Mucosa of descending colon (tissue), 3 donors: Measurements from ENCODE around the gene THBS3. TPM values are rescaled to one million over a fixed set of nuclear protein-coding genes. Genes with fewer than 3 reads are reported as not detected.
"Not testable (repeated sequence)": the region's sequence is repeated elsewhere in the genome, so short reads cannot be mapped to it uniquely, and the experiment has no call there.

Experiments
- ATAC-seq: fragments of 200-7000 bp; cut with Tn5 transposase; one replicate; pipeline ENCODE4 v1.9.1; 2020; ENCODE audit warnings: mild to moderate bottlenecking, moderate library complexity
- DNase-seq, 3 donors: peaks; one replicate each; pipeline ENCODE4 v3.0.0-alpha.2; 2020
- H3K36me3 ChIP-seq: fragments of 200-600 bp; one replicate; pipeline ENCODE4 v1.8.0; 2021; ENCODE audit warnings: low read depth, mild to moderate bottlenecking
- H3K4me1 ChIP-seq: fragments of 200-600 bp; one replicate; pipeline ENCODE4 v1.8.0; 2021; ENCODE audit warnings: low read depth, mild to moderate bottlenecking
- H3K4me3 ChIP-seq: fragments of 200-600 bp; one replicate; pipeline ENCODE4 v1.8.0; 2021; ENCODE audit warnings: mild to moderate bottlenecking
- H3K9me3 ChIP-seq: fragments of 200-600 bp; one replicate; pipeline ENCODE4 v1.8.0; 2021; ENCODE audit warnings: mild to moderate bottlenecking
- intact Hi-C, 2 donors: fragments of 100-400 bp; cut with DNase I in 1 of 2; cut with micrococcal nuclease in 1 of 2; formaldehyde crosslinking; loops; one replicate each; pipeline versions ENCODE4 v1.11.0 to v1.11.1; 2022; cut with DNase I, micrococcal nuclease
- total RNA-seq, 3 donors: library from RNA; stranded (reverse); fragmentation: NEBNext Ultra II Directional in 2 of 3; extraction: Animal tissue kit (Norgen Biotek cat#: 25700) in 2 of 3; gene quantifications; one replicate each; pipeline versions ENCODE4 v1.2.1 to v1.2.4, GENCODE V29; 2021 to 2023
- TF ChIP-seq, protein P1 (sequence below): fragments of 200-600 bp; IDR thresholded peaks from one replicate; pipeline ENCODE4 v1.8.0; 2022; ENCODE audit warnings: antibody characterized with exemption, mild to moderate bottlenecking
- donor health status: DM: no; HTN: no; CAD: no; lungs with moderate emphysema.
- donor health status: DM: no; HTN: no; CAD: no.
- donor health status: DM: no; HTN: yes; CAD: no.

Gene THBS3
- total RNA-seq, 3 donors from 2014 or later: 22.4 to 35.9 (median 33.9) TPM

DNA sequence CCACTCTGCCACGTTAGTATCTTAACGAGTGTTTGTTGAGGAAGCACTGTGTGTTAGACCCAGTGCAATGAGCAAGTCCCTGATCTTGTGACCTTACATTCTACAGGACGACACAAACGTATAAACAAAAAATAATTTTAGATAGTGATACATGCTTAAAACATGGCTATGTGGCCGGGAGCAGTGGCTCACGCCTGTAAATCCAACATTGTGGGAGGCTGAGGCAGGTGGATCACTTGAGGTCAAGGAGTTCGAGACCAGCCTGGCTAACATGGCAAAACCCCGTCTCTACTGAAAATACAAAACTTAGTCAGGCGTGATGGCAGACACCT, 20.4 kb upstream of the THBS3 start:
- no peak for DNase-seq
- Histone ChIP-seq H3K36me3 (peaks cover 6% of the 10 kb centered on the region), H3K4me3 (no peak overlapping the region), H3K9me3 (no peaks in the 10 kb centered on the region), H3K4me1 (peaks cover 16% of the 10 kb centered on the region)
- TF ChIP-seq, protein P1, sequence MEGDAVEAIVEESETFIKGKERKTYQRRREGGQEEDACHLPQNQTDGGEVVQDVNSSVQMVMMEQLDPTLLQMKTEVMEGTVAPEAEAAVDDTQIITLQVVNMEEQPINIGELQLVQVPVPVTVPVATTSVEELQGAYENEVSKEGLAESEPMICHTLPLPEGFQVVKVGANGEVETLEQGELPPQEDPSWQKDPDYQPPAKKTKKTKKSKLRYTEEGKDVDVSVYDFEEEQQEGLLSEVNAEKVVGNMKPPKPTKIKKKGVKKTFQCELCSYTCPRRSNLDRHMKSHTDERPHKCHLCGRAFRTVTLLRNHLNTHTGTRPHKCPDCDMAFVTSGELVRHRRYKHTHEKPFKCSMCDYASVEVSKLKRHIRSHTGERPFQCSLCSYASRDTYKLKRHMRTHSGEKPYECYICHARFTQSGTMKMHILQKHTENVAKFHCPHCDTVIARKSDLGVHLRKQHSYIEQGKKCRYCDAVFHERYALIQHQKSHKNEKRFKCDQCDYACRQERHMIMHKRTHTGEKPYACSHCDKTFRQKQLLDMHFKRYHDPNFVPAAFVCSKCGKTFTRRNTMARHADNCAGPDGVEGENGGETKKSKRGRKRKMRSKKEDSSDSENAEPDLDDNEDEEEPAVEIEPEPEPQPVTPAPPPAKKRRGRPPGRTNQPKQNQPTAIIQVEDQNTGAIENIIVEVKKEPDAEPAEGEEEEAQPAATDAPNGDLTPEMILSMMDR: no peak
- ATAC-seq: no peak
- intact Hi-C loops: loop anchor here in 1 of 2 donors (10.0 kb wide), 1 partner anchor 53 kb away; the partner anchor contains the start of genes KRTCAP2 and TRIM46

DNA sequence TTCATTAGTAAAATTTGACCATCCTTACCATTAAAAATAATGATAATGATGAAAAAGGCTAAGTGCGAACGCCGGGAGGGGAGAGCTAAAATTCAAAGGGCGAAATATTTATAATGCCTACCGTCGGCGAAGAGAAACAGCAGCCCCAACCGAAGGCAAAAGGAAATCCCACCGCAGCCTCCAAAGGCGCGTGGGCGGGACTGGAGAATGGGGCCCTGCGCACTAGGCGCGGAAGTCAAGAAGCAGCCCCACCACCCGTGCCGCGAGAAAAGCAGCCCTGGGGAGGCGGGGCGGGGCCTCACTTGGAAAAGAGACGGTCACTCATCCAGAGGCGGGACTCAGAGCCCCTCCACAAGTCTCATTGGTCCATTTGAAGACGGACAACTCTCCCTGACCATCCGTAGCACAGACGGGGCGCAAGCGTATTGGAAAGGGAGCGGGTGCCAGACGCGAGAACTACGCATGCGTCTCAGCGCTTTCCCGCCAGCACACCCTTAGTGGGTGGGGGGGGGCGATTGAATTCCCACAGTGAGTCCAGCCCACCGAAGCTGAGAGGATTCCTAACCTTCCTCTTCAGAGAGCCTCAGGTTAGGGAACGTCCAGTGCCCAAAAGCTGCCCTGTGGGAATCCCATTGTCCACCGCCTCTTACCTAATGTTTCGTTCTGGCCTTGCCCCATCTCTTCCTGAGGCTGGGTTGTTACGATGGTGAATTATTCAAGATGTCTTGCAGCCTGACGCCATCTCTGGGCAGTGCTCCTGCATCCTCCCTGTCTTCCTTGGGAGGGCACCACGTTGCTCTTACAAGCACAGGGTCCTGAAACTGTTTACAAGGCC, 19.8 kb upstream of the THBS3 start:
- TF ChIP-seq, protein P1: no peak
- H3K9me3 ChIP-seq: no peaks in the 10 kb centered on the region
- DNase-seq (peak; percentile 97 to 99 (median 99)), ATAC-seq (peak; percentile 98)
- intact Hi-C loops: loop anchor here in 1 of 2 donors (10.0 kb wide), 1 partner anchor 53 kb away; the partner anchor contains the start of genes KRTCAP2 and TRIM46
- peaks cover 16% of the 10 kb centered on the region for H3K4me1 ChIP-seq
- peak overlapping the region; percentile 42 for H3K4me3 ChIP-seq
- H3K36me3 ChIP-seq: peaks cover 6% of the 10 kb centered on the region

- ATAC-seq (peak; percentile 61), DNase-seq (peak; percentile 53 to 82 (median 76))
- H3K4me1 ChIP-seq: peaks cover 16% of the 10 kb centered on the region
- H3K9me3 ChIP-seq: no peaks in the 10 kb centered on the region
- TF ChIP-seq, protein P1: no peak
- intact Hi-C loops: loop anchor here in 1 of 2 donors (10.0 kb wide), 1 partner anchor 52 kb away; the partner anchor contains the start of genes KRTCAP2 and TRIM46
- H3K36me3 ChIP-seq: peaks cover 6% of the 10 kb centered on the region
- peak overlapping the region; percentile 42 for H3K4me3 ChIP-seq
These were observed 19.2 kb upstream of the THBS3 start for GRCh38 chr1:155226910-155227260.

DNA sequence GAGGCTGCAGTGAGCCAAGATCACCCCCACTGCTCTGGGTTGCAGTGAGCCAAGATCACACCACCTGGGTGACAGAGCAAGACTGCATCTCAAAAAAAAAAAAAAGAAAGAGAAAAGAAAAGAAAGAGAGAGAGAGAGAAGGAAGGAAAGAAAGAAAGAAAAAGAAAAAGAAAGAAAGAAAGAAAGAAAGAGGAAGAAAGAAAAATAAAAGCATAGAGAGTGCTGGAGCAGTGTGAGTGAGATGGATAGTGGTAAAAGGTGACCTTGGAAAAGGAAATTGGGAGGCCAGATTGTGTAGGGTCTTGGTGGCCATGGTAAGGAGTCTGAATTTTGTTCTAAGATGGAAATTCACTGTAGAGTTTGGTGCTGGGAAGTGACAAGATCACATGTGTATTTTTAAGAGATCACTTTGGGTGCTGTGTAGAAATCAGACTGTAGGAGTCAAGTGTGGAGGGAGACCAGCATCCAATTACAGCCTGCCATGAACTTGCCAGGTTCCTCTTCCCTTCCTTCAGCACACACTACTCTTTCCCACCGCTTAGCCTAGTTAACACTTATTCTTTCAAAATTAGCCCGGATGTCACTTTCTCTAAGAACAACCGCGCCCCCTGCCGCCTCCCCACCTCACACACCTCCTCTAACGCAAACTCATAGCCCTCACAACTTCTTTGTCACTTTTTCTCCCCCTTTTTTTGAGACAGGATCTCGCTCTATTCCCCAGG, 18.7 kb upstream of the THBS3 start:
- ATAC-seq: peak; percentile 64
- H3K4me1 ChIP-seq: peaks cover 17% of the 10 kb centered on the region
- intact Hi-C loops: loop anchor here in 1 of 2 donors (10.0 kb wide), 1 partner anchor 52 kb away; the partner anchor contains the start of genes KRTCAP2 and TRIM46
- H3K9me3 ChIP-seq: no peaks in the 10 kb centered on the region
- H3K4me3 ChIP-seq: no peak overlapping the region
- DNase-seq: peak; percentile 87 to 91 (median 89)
- TF ChIP-seq, protein P1: peak; percentile 34
- peaks cover 6% of the 10 kb centered on the region for H3K36me3 ChIP-seq

DNA sequence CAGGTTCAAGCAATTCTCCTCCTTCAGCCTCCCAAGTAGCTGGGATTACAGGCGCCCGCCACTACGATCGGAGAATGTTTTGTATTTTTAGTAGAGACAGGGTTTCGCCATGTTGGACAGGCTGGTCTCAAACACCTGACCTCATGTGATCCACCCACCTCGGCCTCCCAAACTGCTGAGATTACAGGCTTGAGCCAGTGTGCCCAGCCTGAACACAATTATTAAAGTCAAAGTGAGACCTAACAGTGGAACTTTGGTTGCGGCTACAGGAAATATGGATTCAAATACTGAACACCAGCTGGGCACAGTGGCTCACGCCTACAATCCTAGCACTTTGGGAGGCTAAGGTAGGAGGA, 17.7 kb upstream of the THBS3 start:
- not testable (repeated sequence) for ATAC-seq
- intact Hi-C loops: loop anchor here in 1 of 2 donors (10.0 kb wide), 1 partner anchor 51 kb away; the partner anchor contains the start of genes KRTCAP2 and TRIM46

More for the DNA sequence above, 17.7 kb upstream of the THBS3 start:
- H3K4me1 ChIP-seq: peaks cover 21% of the 10 kb centered on the region
- not testable (repeated sequence) for H3K9me3 ChIP-seq, H3K4me3 ChIP-seq, H3K36me3 ChIP-seq, DNase-seq
